GM12878 (cell line): Measurements from ENCODE around the gene MAST2. TPM values are rescaled to one million over a fixed set of nuclear protein-coding genes. Genes with fewer than 3 reads are reported as not detected.

Experiments used
- ATAC-seq: fragments of 200-7000 bp; cut with Tn5 transposase; 3 replicates; pipeline ENCODE4 v1.9.1; 2020; ENCODE audit warnings: mild to moderate bottlenecking, moderate library complexity
- BruUV-seq: library from RNA; stranded (reverse); fragments of 400-500 nt; replicated peaks from 2 replicates; lab custom pipeline; 2021; lab: Mats Ljungman, UMichigan
- CTCF ChIA-PET: fragments of 300-600 bp; sonication (Branson Sonifier 250); formaldehyde crosslinking; extraction: SDS; loops from one replicate; lab custom pipeline; 2021; ENCODE audit warnings: inconsistent platforms; lab: Yijun Ruan, JAX
- POLR2A ChIA-PET: fragments of 350-600 bp; formaldehyde crosslinking; extraction: SDS; loops from one replicate; lab custom pipeline; 2021; ENCODE audit warnings: inconsistent platforms; lab: Charles Lee
- RAD21 ChIA-PET: fragments of 300-600 bp; sonication (Branson Sonifier 250); formaldehyde crosslinking; loops from one replicate; lab custom pipeline; 2023; ENCODE audit warnings: antibody characterized with exemption; ENCODE audit not compliant: unreplicated experiment; lab: Charles Lee
- SMC1A ChIA-PET: fragments of 300-600 bp; sonication (Branson Sonifier 250); formaldehyde crosslinking; loops from one replicate; lab custom pipeline; 2023; ENCODE audit not compliant: unreplicated experiment, uncharacterized antibody; lab: Charles Lee
- DNase-seq: peaks from one replicate; pipeline ENCODE4 v3.0.0-alpha.2; 2011; ENCODE audit warnings: low read depth, low spot score
- FAIRE-seq: peaks from 3 replicates; lab custom pipeline; 2011; peaks lifted over from hg19 to GRCh38; lab: Jason Lieb, UNC
- H2AFZ ChIP-seq: 2 replicates; pipeline ENCODE4 v1.6.0; 2011; ENCODE audit warnings: low read depth, low read length, control low read depth; ENCODE audit not compliant: control insufficient read depth
- H3K27ac ChIP-seq: 2 replicates; pipeline ENCODE4 v1.5.1; 2011; ENCODE audit warnings: control low read depth; ENCODE audit not compliant: control insufficient read depth, insufficient read depth
- H3K27me3 ChIP-seq, 2 experiments: replicated peaks in 1 of 2; 2 replicates each; pipeline versions ENCODE4 v1.6.0 to v1.6.1; 2011; ENCODE audit warnings: low read length in 1 of 2; ENCODE audit not compliant: control insufficient read depth in 2 of 2, insufficient read depth in 2 of 2
- H3K36me3 ChIP-seq, 2 experiments: 2 replicates each; pipeline ENCODE4 v1.5.1; 2011; ENCODE audit warnings: low read length in 1 of 2; ENCODE audit not compliant: control insufficient read depth in 2 of 2, insufficient read depth in 2 of 2
- H3K4me1 ChIP-seq: 2 replicates; pipeline ENCODE4 v1.6.1; 2011; ENCODE audit warnings: mild to moderate bottlenecking, low read length, moderate library complexity, mixed read lengths; ENCODE audit not compliant: control insufficient read depth, insufficient read depth
- H3K4me2 ChIP-seq: 2 replicates; pipeline ENCODE4 v1.6.0; 2011; ENCODE audit warnings: control low read depth; ENCODE audit not compliant: control insufficient read depth, insufficient read depth
- H3K4me3 ChIP-seq: fragments of 200-600 bp; sonication (generic); 2 replicates; pipeline ENCODE4 v1.5.1; 2016
- H3K79me2 ChIP-seq: 2 replicates; pipeline ENCODE4 v1.6.0; 2011; ENCODE audit warnings: low read length; ENCODE audit not compliant: control insufficient read depth, insufficient read depth
- H3K9ac ChIP-seq: 2 replicates; pipeline ENCODE4 v1.8.0; 2011; ENCODE audit warnings: low read length, control low read depth, mixed read lengths; ENCODE audit not compliant: control insufficient read depth, insufficient read depth
- H3K9me3 ChIP-seq: replicated peaks from 3 replicates; pipeline ENCODE4 v1.5.1; 2011; ENCODE audit warnings: mild to moderate bottlenecking, low read length; ENCODE audit not compliant: control insufficient read depth, insufficient read depth
- H4K20me1 ChIP-seq: 2 replicates; pipeline ENCODE4 v1.6.0; 2011; ENCODE audit not compliant: control insufficient read depth, insufficient read depth
- BACH1 ChIP-seq: fragments of 450-650 bp; IDR thresholded peaks from 2 replicates; pipeline ENCODE4 v1.6.1; 2017; ENCODE audit warnings: mild to moderate bottlenecking, borderline replicate concordance
- CBFB ChIP-seq: IDR thresholded peaks from 2 replicates; pipeline ENCODE4 v1.6.1; 2016; ENCODE audit warnings: antibody characterized with exemption, low read depth
- EED ChIP-seq: sonication (generic); IDR thresholded peaks from 2 replicates; pipeline ENCODE4 v1.6.1; 2016; ENCODE audit warnings: antibody characterized with exemption, low read depth
- FOS ChIP-seq: IDR thresholded peaks from 3 replicates; pipeline ENCODE4 v1.6.1; 2011; ENCODE audit warnings: borderline replicate concordance; ENCODE audit not compliant: insufficient read length; ENCODE audit errors: extremely low read depth
- HDGF ChIP-seq: fragments of 450-650 bp; IDR thresholded peaks from 2 replicates; pipeline ENCODE4 v1.6.1; 2016; ENCODE audit warnings: antibody characterized with exemption
- JUNB ChIP-seq: IDR thresholded peaks from 2 replicates; pipeline ENCODE4 v1.6.1; 2016; ENCODE audit warnings: antibody characterized with exemption, mild to moderate bottlenecking
- MEF2A ChIP-seq: IDR thresholded peaks from 2 replicates; pipeline ENCODE4 v1.6.1; 2011; ENCODE audit warnings: low read depth, mild to moderate bottlenecking, low read length, moderate library complexity; ENCODE audit not compliant: insufficient read depth
- NFIC ChIP-seq: IDR thresholded peaks from 2 replicates; pipeline ENCODE4 v1.6.1; 2012; ENCODE audit warnings: low read depth, mild to moderate bottlenecking, inconsistent platforms, low read length, moderate library complexity
- RAD51 ChIP-seq: fragments of 450-650 bp; IDR thresholded peaks from 2 replicates; pipeline ENCODE4 v1.6.1; 2016; ENCODE audit warnings: moderate library complexity, mild to moderate bottlenecking, inconsistent platforms
- RELA ChIP-seq: fragments of 450-650 bp; IDR thresholded peaks from 2 replicates; pipeline ENCODE4 v1.8.0; 2014; ENCODE audit warnings: borderline replicate concordance; ENCODE audit not compliant: partially characterized antibody
- YY1 ChIP-seq: IDR thresholded peaks from 2 replicates; pipeline ENCODE4 v1.6.1; 2011; ENCODE audit warnings: low read depth, mild to moderate bottlenecking, low read length
- WGBS: methylation state at CpG from one replicate; pipeline ENCODE4 v1.1.6; 2016; ENCODE audit warnings: low lambda C conversion rate; ENCODE audit not compliant: insufficient replicate concordance, insufficient coverage; ENCODE audit errors: missing lambda C conversion rate; 5-methylcytosine and 5-hydroxymethylcytosine counted together
- in situ Hi-C: fragments of 300-500 bp; cut with MboI; formaldehyde crosslinking; loops from 9 replicates; pipeline ENCODE4 v1.14.3; 2018; ENCODE audit warnings: mixed read lengths
- intact Hi-C: fragments of 100-400 bp; cut with micrococcal nuclease; formaldehyde crosslinking; loops from one replicate; pipeline ENCODE4 v1.14.2; 2022; ENCODE audit not compliant: unreplicated experiment
- polyA plus RNA-seq, 11 experiments: library from polyadenylated mRNA; depleted of rRNA in 4 of 11; unstranded in 6 of 11; stranded (reverse) in 5 of 11; fragments of >200 nt; fragmentation: Nextera tagmentation in 4 of 11; fragmentation: Illumina TruSeq in 1 of 11; extraction: Ambion mirVana in 4 of 11; extraction: Trizol in 1 of 11; gene quantifications; 1 replicate in 1 of 11; 2 replicates in 10 of 11; pipeline versions ENCODE4 v1.2.1 to v1.2.3, GENCODE V29; 2011 to 2016; ENCODE audit warnings: inconsistent platforms in 2 of 11, missing spikeins in 2 of 11, low read depth in 1 of 11
- total RNA-seq, 4 experiments: library from RNA; depleted of rRNA in 3 of 4; stranded (reverse); fragments of >200 nt in 3 of 4; fragmentation: Illumina TruSeq in 1 of 4; extraction: Trizol in 1 of 4; gene quantifications; 2 replicates each; pipeline versions ENCODE4 v1.2.1 to v1.2.3, GENCODE V29; 2013 to 2021
- TF ChIP-seq, protein P1 (sequence below): fragments of 450-650 bp; conservative IDR thresholded peaks from 2 replicates; pipeline ENCODE4 v1.6.1; 2017; ENCODE audit warnings: mild to moderate bottlenecking, moderate library complexity
- TF ChIP-seq, protein P2 (sequence below): fragments of 450-650 bp; IDR thresholded peaks from 2 replicates; pipeline ENCODE4 v1.6.1; 2017; ENCODE audit warnings: low read depth, mild to moderate bottlenecking, moderate library complexity
- TF ChIP-seq, protein P3 (sequence below): fragments of 450-650 bp; formaldehyde crosslinking; IDR thresholded peaks from 2 replicates; pipeline ENCODE4 v1.5.0; 2022; ENCODE audit warnings: mild to moderate bottlenecking, missing genetic modification characterization

Gene MAST2
- total and polyA plus RNA-seq, 10 of the 15 experiments (the other 5 are each of a cell fraction or from before 2014, with no cell fraction given): 1.0 to 28.7 (median 13.8) TPM

DNA sequence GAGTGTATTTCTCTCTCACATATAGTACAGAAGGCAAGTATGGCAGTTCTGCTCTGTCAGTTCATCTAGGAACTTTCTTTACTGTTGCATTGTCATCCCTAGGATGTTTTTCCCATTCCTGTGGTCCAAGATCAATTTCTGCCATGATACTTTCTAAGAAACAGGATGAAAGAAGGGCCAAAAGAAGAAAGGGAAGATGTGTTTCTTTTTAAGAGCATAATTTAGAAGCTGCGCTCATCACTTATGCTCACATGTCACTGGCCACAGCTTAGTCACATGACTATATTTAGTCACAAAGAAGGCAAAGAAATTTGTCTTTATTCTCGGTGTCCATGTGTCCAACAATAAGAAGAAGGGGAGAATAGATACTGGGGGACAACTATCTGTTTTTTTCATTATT lies 7.0 kb upstream of the MAST2 start:
- FAIRE-seq: no peak
- no peaks in the 10 kb centered on the region for H3K79me2 ChIP-seq
- in situ Hi-C loops: no loop called here
- CTCF ChIA-PET: no interaction called here
- ATAC-seq: no peak
- 50% methylated on average over 2 of the region's 2 CpGs for WGBS
- intact Hi-C loops: no loop called here
- no peaks in the 10 kb centered on the region for H3K36me3 ChIP-seq
- H3K9me3 ChIP-seq: no peaks in the 10 kb centered on the region
- no peaks in the 10 kb centered on the region for H4K20me1 ChIP-seq
- no peak overlapping the region for H3K4me3 ChIP-seq
- H3K4me2 ChIP-seq: no peak overlapping the region
- RAD21 ChIA-PET: interaction anchor here (0.7 kb wide), 1 partner anchor 142 kb away, joined by 4 read pairs; no protein-coding TSS in a partner anchor
- H2AFZ ChIP-seq: no peak overlapping the region
- H3K27ac ChIP-seq: no peak overlapping the region
- H3K4me1 ChIP-seq: no peaks in the 10 kb centered on the region
- SMC1A ChIA-PET: interaction anchor here (1.2 kb wide), 1 partner anchor 11 kb away, joined by 3 read pairs; no protein-coding TSS in a partner anchor
- no peak for DNase-seq
- BruUV-seq: no TSS peak
- H3K9ac ChIP-seq: no peak overlapping the region
- POLR2A ChIA-PET: interaction anchor here (0.6 to 0.7 kb wide), 3 partner anchors 32 to 238 kb away, joined by 4 to 5 read pairs (median 4); partner anchors contain the start of gene GPBP1L1
- no peak for TF ChIP-seq RAD51
- TF ChIP-seq, protein P1, sequence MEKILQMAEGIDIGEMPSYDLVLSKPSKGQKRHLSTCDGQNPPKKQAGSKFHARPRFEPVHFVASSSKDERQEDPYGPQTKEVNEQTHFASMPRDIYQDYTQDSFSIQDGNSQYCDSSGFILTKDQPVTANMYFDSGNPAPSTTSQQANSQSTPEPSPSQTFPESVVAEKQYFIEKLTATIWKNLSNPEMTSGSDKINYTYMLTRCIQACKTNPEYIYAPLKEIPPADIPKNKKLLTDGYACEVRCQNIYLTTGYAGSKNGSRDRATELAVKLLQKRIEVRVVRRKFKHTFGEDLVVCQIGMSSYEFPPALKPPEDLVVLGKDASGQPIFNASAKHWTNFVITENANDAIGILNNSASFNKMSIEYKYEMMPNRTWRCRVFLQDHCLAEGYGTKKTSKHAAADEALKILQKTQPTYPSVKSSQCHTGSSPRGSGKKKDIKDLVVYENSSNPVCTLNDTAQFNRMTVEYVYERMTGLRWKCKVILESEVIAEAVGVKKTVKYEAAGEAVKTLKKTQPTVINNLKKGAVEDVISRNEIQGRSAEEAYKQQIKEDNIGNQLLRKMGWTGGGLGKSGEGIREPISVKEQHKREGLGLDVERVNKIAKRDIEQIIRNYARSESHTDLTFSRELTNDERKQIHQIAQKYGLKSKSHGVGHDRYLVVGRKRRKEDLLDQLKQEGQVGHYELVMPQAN: no peak
- TF ChIP-seq RELA: no peak
- TF ChIP-seq, protein P2, sequence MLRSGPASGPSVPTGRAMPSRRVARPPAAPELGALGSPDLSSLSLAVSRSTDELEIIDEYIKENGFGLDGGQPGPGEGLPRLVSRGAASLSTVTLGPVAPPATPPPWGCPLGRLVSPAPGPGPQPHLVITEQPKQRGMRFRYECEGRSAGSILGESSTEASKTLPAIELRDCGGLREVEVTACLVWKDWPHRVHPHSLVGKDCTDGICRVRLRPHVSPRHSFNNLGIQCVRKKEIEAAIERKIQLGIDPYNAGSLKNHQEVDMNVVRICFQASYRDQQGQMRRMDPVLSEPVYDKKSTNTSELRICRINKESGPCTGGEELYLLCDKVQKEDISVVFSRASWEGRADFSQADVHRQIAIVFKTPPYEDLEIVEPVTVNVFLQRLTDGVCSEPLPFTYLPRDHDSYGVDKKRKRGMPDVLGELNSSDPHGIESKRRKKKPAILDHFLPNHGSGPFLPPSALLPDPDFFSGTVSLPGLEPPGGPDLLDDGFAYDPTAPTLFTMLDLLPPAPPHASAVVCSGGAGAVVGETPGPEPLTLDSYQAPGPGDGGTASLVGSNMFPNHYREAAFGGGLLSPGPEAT: no peak
- TF ChIP-seq HDGF: no peak
- TF ChIP-seq EED: no peak
- no peak for TF ChIP-seq MEF2A
- TF ChIP-seq NFIC: no peak
- no peak for TF ChIP-seq BACH1
- TF ChIP-seq, protein P3, sequence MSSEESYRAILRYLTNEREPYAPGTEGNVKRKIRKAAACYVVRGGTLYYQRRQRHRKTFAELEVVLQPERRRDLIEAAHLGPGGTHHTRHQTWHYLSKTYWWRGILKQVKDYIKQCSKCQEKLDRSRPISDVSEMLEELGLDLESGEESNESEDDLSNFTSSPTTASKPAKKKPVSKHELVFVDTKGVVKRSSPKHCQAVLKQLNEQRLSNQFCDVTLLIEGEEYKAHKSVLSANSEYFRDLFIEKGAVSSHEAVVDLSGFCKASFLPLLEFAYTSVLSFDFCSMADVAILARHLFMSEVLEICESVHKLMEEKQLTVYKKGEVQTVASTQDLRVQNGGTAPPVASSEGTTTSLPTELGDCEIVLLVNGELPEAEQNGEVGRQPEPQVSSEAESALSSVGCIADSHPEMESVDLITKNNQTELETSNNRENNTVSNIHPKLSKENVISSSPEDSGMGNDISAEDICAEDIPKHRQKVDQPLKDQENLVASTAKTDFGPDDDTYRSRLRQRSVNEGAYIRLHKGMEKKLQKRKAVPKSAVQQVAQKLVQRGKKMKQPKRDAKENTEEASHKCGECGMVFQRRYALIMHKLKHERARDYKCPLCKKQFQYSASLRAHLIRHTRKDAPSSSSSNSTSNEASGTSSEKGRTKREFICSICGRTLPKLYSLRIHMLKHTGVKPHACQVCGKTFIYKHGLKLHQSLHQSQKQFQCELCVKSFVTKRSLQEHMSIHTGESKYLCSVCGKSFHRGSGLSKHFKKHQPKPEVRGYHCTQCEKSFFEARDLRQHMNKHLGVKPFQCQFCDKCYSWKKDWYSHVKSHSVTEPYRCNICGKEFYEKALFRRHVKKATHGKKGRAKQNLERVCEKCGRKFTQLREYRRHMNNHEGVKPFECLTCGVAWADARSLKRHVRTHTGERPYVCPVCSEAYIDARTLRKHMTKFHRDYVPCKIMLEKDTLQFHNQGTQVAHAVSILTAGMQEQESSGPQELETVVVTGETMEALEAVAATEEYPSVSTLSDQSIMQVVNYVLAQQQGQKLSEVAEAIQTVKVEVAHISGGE (CRISPR knock-in tag): no peak
- no peak for TF ChIP-seq JUNB
- no peak for TF ChIP-seq YY1
- no peak for TF ChIP-seq FOS
- no peak for TF ChIP-seq CBFB
- no peaks in the 10 kb centered on the region for H3K27me3 ChIP-seq
